CD4-positive, CD25-positive, alpha-beta regulatory T cell (primary cell): Measurements from ENCODE around the gene HLCS. TPM values are rescaled to one million over a fixed set of nuclear protein-coding genes. Genes with fewer than 3 reads are reported as not detected.
A peak's percentile ranks its signal among the peaks of the same experiment; 100 is the strongest.

Experiments used
- ATAC-seq, 2 donors: fragments of 150-1000 bp; cut with Tn5 transposase; one replicate each; pipeline ENCODE4 v1.10.0; 2021; ENCODE audit warnings: low read depth in 2 of 2, moderate number of reproducible peaks in 2 of 2, moderate library complexity in 1 of 2
- DNase-seq, 3 donors: peaks; one replicate each; pipeline versions ENCODE4 v3.0.0 to v3.0.0-alpha.2; 2012 to 2022; ENCODE audit warnings: mixed read lengths in 1 of 3
- H3K27ac ChIP-seq: one replicate; pipeline ENCODE4 v1.7.0; 2013; ENCODE audit warnings: mild to moderate bottlenecking, low read length; ENCODE audit not compliant: insufficient read depth, poor library complexity, severe bottlenecking
- H3K27me3 ChIP-seq: one replicate; pipeline ENCODE4 v1.7.0; 2013; ENCODE audit warnings: low read length; ENCODE audit not compliant: control insufficient read depth, insufficient read depth
- H3K36me3 ChIP-seq: one replicate; pipeline ENCODE4 v1.7.0; 2013; ENCODE audit warnings: mild to moderate bottlenecking, low read length, moderate library complexity; ENCODE audit not compliant: control insufficient read depth, insufficient read depth
- H3K4me1 ChIP-seq: 2 replicates; pipeline ENCODE4 v1.7.0; 2013; ENCODE audit warnings: mild to moderate bottlenecking, low read length; ENCODE audit not compliant: insufficient read depth, control insufficient read depth, poor library complexity, severe bottlenecking
- H3K4me3 ChIP-seq: one replicate; pipeline ENCODE4 v1.7.0; 2013; ENCODE audit warnings: low read depth, mild to moderate bottlenecking, low read length, moderate library complexity
- H3K9me3 ChIP-seq, 2 experiments: 1 replicate in 1 of 2; 2 replicates in 1 of 2; pipeline ENCODE4 v1.7.0; 2013; ENCODE audit warnings: low read length in 2 of 2, mild to moderate bottlenecking in 1 of 2, moderate library complexity in 1 of 2; ENCODE audit not compliant: control insufficient read depth in 2 of 2
- H3K27ac Mint-ChIP-seq, 3 donors: one replicate each; pipeline ENCODE4 v1.8.0; 2020 to 2022; ENCODE audit warnings: mild to moderate bottlenecking in 3 of 3, mixed read lengths in 3 of 3, moderate library complexity in 2 of 3
- H3K27me3 Mint-ChIP-seq: one replicate; pipeline ENCODE4 v1.8.0; 2022; ENCODE audit warnings: mild to moderate bottlenecking, mixed read lengths
- H3K36me3 Mint-ChIP-seq: one replicate; pipeline ENCODE4 v1.8.0; 2020; ENCODE audit warnings: mixed read lengths
- H3K4me1 Mint-ChIP-seq, 4 donors: one replicate each; pipeline ENCODE4 v1.8.0; 2020 to 2022; ENCODE audit warnings: mixed read lengths in 4 of 4, mild to moderate bottlenecking in 1 of 4
- H3K4me3 Mint-ChIP-seq, 4 donors: one replicate each; pipeline ENCODE4 v1.8.0; 2020 to 2022; ENCODE audit warnings: mild to moderate bottlenecking in 4 of 4, mixed read lengths in 4 of 4, moderate library complexity in 3 of 4
- H3K9me3 Mint-ChIP-seq, 7 donors: one replicate each; pipeline ENCODE4 v1.8.0; 2020 to 2022; ENCODE audit warnings: mixed read lengths in 7 of 7, mild to moderate bottlenecking in 3 of 7, moderate library complexity in 2 of 7
- polyA plus RNA-seq, 4 donors: library from polyadenylated mRNA; unstranded; fragments of 300-500 nt; fragmentation: Illumina TruSeq; gene quantifications; one replicate each; pipeline ENCODE4 v1.2.3, GENCODE V29; 2021
- total RNA-seq: library from RNA; stranded (reverse); gene quantifications from one replicate; pipeline ENCODE4 v1.2.3, GENCODE V29; 2022

Gene HLCS
- total and polyA plus RNA-seq, 5 donors from 2014 or later = 5.2 to 13.6 (median 11.0) TPM

- Histone ChIP-seq H3K4me3 (no peak overlapping the region), H3K27ac (no peak overlapping the region), H3K4me1 (no peaks in the 10 kb centered on the region), H3K27me3 (no peaks in the 10 kb centered on the region), H3K36me3 (no peaks in the 10 kb centered on the region), H3K9me3 (no peaks in the 10 kb centered on the region)
- Mint-ChIP-seq H3K9me3 (peaks cover 0 to 1% (median 0%) of the 10 kb centered on the region in 7 donors), H3K4me1 (peaks cover 0 to 2% (median 0%) of the 10 kb centered on the region in 4 donors), H3K27me3 (no peaks in the 10 kb centered on the region), H3K27ac (peak overlapping the region in 1 of 3 donors; percentile 24), H3K4me3 (no peak overlapping the region), H3K36me3 (peaks cover 18% of the 10 kb centered on the region)
- ATAC-seq (no peak), DNase-seq (no peak)
Measured at GRCh38 chr21:36767096-36767495, 199.4 kb downstream of the HLCS start.

GRCh38 chr21:36766511-36766910 lies 200.0 kb downstream of the HLCS start:
- Histone ChIP-seq H3K9me3 (no peaks in the 10 kb centered on the region), H3K4me1 (no peaks in the 10 kb centered on the region), H3K4me3 (no peak overlapping the region), H3K27me3 (no peaks in the 10 kb centered on the region), H3K36me3 (no peaks in the 10 kb centered on the region), H3K27ac (no peak overlapping the region)
- H3K27me3 Mint-ChIP-seq = no peaks in the 10 kb centered on the region
- no peak overlapping the region for H3K27ac Mint-ChIP-seq
- peaks cover 18% of the 10 kb centered on the region for H3K36me3 Mint-ChIP-seq
- DNase-seq = no peak
- peaks cover 0 to 2% (median 0%) of the 10 kb centered on the region in 4 donors for H3K4me1 Mint-ChIP-seq
- H3K9me3 Mint-ChIP-seq = peaks cover 0 to 1% (median 0%) of the 10 kb centered on the region in 7 donors
- H3K4me3 Mint-ChIP-seq = no peak overlapping the region
- ATAC-seq = no peak

GRCh38 chr21:36765229-36765628 lies 201.2 kb downstream of the HLCS start:
- H3K27ac ChIP-seq = no peak overlapping the region
- ATAC-seq (no peak), DNase-seq (no peak)
- H3K36me3 ChIP-seq = no peaks in the 10 kb centered on the region
- no peaks in the 10 kb centered on the region for H3K27me3 Mint-ChIP-seq
- no peak overlapping the region for H3K4me3 ChIP-seq
- H3K27me3 ChIP-seq = no peaks in the 10 kb centered on the region
- no peak overlapping the region for H3K27ac Mint-ChIP-seq
- no peaks in the 10 kb centered on the region for H3K9me3 ChIP-seq
- H3K36me3 Mint-ChIP-seq = peaks cover 18% of the 10 kb centered on the region
- peaks cover 0 to 1% (median 0%) of the 10 kb centered on the region in 7 donors for H3K9me3 Mint-ChIP-seq
- peaks cover 0 to 2% (median 0%) of the 10 kb centered on the region in 4 donors for H3K4me1 Mint-ChIP-seq
- no peaks in the 10 kb centered on the region for H3K4me1 ChIP-seq
- no peak overlapping the region for H3K4me3 Mint-ChIP-seq

- no peaks in the 10 kb centered on the region for H3K4me1 ChIP-seq
- no peaks in the 10 kb centered on the region for H3K36me3 ChIP-seq
- no peaks in the 10 kb centered on the region for H3K9me3 ChIP-seq
- peaks cover 25% of the 10 kb centered on the region for H3K36me3 Mint-ChIP-seq
- H3K4me3 Mint-ChIP-seq = no peak overlapping the region
- H3K4me3 ChIP-seq = no peak overlapping the region
- H3K9me3 Mint-ChIP-seq = peaks cover 0 to 1% (median 0%) of the 10 kb centered on the region in 7 donors
- no peak overlapping the region for H3K27ac Mint-ChIP-seq
- H3K27me3 ChIP-seq = no peaks in the 10 kb centered on the region
- no peak overlapping the region for H3K27ac ChIP-seq
- ATAC-seq (no peak), DNase-seq (no peak)
- H3K4me1 Mint-ChIP-seq = no peaks in the 10 kb centered on the region
- no peaks in the 10 kb centered on the region for H3K27me3 Mint-ChIP-seq
Measured at GRCh38 chr21:36763305-36763704, 203.2 kb downstream of the HLCS start.

- Histone ChIP-seq H3K36me3 (no peaks in the 10 kb centered on the region), H3K27ac (no peak overlapping the region), H3K4me3 (no peak overlapping the region), H3K4me1 (no peaks in the 10 kb centered on the region), H3K27me3 (no peaks in the 10 kb centered on the region), H3K9me3 (no peaks in the 10 kb centered on the region)
- H3K9me3 Mint-ChIP-seq = peaks cover 0 to 1% (median 0%) of the 10 kb centered on the region in 7 donors
- H3K4me1 Mint-ChIP-seq = no peaks in the 10 kb centered on the region
- H3K36me3 Mint-ChIP-seq = peaks cover 25% of the 10 kb centered on the region
- ATAC-seq (no peak), DNase-seq (no peak)
- no peak overlapping the region for H3K4me3 Mint-ChIP-seq
- H3K27me3 Mint-ChIP-seq = no peaks in the 10 kb centered on the region
- no peak overlapping the region for H3K27ac Mint-ChIP-seq
Measured at GRCh38 chr21:36762642-36763041, 203.8 kb downstream of the HLCS start.

- Histone ChIP-seq H3K4me3 (no peak overlapping the region), H3K36me3 (no peaks in the 10 kb centered on the region), H3K9me3 (no peaks in the 10 kb centered on the region), H3K27me3 (no peaks in the 10 kb centered on the region), H3K4me1 (no peaks in the 10 kb centered on the region), H3K27ac (no peak overlapping the region)
- Mint-ChIP-seq H3K9me3 (no peaks in the 10 kb centered on the region), H3K4me1 (no peaks in the 10 kb centered on the region), H3K27ac (no peak overlapping the region), H3K4me3 (no peak overlapping the region), H3K36me3 (peaks cover 24% of the 10 kb centered on the region), H3K27me3 (no peaks in the 10 kb centered on the region)
- ATAC-seq (no peak), DNase-seq (no peak)
Measured at GRCh38 chr21:36761685-36762084, 204.8 kb downstream of the HLCS start.

- Histone ChIP-seq H3K4me1 (no peaks in the 10 kb centered on the region), H3K27me3 (no peaks in the 10 kb centered on the region), H3K4me3 (no peak overlapping the region), H3K36me3 (no peaks in the 10 kb centered on the region), H3K9me3 (no peaks in the 10 kb centered on the region), H3K27ac (no peak overlapping the region)
- H3K36me3 Mint-ChIP-seq = peaks cover 34% of the 10 kb centered on the region
- H3K4me1 Mint-ChIP-seq = no peaks in the 10 kb centered on the region
- no peak for DNase-seq
- H3K9me3 Mint-ChIP-seq = no peaks in the 10 kb centered on the region
- ATAC-seq = no peak
- no peaks in the 10 kb centered on the region for H3K27me3 Mint-ChIP-seq
- H3K4me3 Mint-ChIP-seq = no peak overlapping the region
- no peak overlapping the region for H3K27ac Mint-ChIP-seq
Measured at GRCh38 chr21:36759348-36760083, 207.0 kb downstream of the HLCS start.

GRCh38 chr21:36757196-36757595 lies 209.3 kb downstream of the HLCS start:
- H3K27ac ChIP-seq = no peak overlapping the region
- ATAC-seq (no peak), DNase-seq (no peak)
- H3K27ac Mint-ChIP-seq = no peak overlapping the region
- peaks cover 3% of the 10 kb centered on the region for H3K36me3 ChIP-seq
- H3K27me3 Mint-ChIP-seq = no peaks in the 10 kb centered on the region
- H3K27me3 ChIP-seq = no peaks in the 10 kb centered on the region
- no peaks in the 10 kb centered on the region for H3K9me3 ChIP-seq
- H3K4me1 ChIP-seq = no peaks in the 10 kb centered on the region
- H3K9me3 Mint-ChIP-seq = peaks cover 0 to 2% (median 0%) of the 10 kb centered on the region in 7 donors
- H3K36me3 Mint-ChIP-seq = peaks cover 41% of the 10 kb centered on the region
- no peak overlapping the region for H3K4me3 Mint-ChIP-seq
- no peak overlapping the region for H3K4me3 ChIP-seq
- no peaks in the 10 kb centered on the region for H3K4me1 Mint-ChIP-seq
